ENCODE results near the gene NUDCD2. TPM values are rescaled to one million over a fixed set of nuclear protein-coding genes. Genes with fewer than 3 reads are reported as not detected.
A peak's percentile ranks its signal among the peaks of the same experiment; 100 is the strongest.

Gene NUDCD2
- total and polyA plus RNA-seq, 9 of the 15 experiments (the other 6 are each of a cell fraction or from before 2014, with no cell fraction given) = 14.6 to 76.9 (median 32.5) TPM

DNA sequence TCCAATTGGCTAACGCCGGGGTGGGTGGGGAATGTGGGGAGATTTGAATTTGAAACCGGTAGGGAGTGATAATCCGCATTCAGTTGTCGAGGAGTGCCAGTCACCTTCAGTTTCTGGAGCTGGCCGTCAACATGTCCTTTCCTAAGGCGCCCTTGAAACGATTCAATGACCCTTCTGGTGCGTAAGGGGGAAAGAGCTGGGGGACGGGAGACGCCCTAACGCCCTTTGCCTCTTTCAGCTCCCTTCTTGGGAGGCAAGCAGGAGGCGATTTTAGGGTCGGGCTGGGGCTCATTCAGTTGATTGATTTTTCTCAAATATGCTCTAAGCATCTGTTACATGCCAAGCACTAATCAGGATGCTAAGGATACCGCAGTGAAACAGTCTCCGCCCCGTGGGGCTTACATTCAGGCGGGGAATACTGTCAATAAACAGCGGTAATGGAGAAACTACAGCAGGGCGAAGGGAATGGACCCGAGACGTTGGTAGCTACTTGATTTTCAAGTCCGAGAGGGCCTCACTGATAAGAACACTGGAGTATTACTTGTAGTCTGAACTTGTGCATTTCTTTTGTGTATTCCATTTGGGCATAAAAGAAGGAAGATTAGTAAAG lies 765 bp upstream of the NUDCD2 start, which contains the start of gene HMMR (continued):
- TF ChIP-seq, protein P1, sequence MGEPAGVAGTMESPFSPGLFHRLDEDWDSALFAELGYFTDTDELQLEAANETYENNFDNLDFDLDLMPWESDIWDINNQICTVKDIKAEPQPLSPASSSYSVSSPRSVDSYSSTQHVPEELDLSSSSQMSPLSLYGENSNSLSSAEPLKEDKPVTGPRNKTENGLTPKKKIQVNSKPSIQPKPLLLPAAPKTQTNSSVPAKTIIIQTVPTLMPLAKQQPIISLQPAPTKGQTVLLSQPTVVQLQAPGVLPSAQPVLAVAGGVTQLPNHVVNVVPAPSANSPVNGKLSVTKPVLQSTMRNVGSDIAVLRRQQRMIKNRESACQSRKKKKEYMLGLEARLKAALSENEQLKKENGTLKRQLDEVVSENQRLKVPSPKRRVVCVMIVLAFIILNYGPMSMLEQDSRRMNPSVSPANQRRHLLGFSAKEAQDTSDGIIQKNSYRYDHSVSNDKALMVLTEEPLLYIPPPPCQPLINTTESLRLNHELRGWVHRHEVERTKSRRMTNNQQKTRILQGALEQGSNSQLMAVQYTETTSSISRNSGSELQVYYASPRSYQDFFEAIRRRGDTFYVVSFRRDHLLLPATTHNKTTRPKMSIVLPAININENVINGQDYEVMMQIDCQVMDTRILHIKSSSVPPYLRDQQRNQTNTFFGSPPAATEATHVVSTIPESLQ (CRISPR knock-in tag; IDR thresholded peaks at IDR 0.05) = no peak
- TF ChIP-seq, protein P2, sequence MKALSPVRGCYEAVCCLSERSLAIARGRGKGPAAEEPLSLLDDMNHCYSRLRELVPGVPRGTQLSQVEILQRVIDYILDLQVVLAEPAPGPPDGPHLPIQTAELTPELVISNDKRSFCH (CRISPR knock-in tag; IDR thresholded peaks at IDR 0.05) = no peak
- TF ChIP-seq, protein P2 (tag; IDR thresholded peaks at IDR 0.05) = no peak
- TF ChIP-seq FOXM1 (IDR thresholded peaks at IDR 0.05; ENCODE audit: low read depth) (peak; percentile 98), FOXM1 (CRISPR knock-in tag; IDR thresholded peaks at IDR 0.05; ENCODE audit: low read depth) (peak; percentile 94; the same call in 1 of the 2 replicates), ZNF232 (CRISPR knock-in tag; IDR thresholded peaks at IDR 0.05) (no peak), ZNF143 (CRISPR knock-in tag; IDR thresholded peaks at IDR 0.05) (no peak), SIRT6 (IDR thresholded peaks at IDR 0.05; ENCODE audit: low read depth, low read length) (peak; percentile 66), ESRRA (IDR thresholded peaks at IDR 0.05; ENCODE audit: borderline replicate concordance, low read depth) (0 out of 2 replicates have a peak, but pooled peaks have one; percentile 43), MEF2D (tag; conservative IDR thresholded peaks at IDR 0.05; ENCODE audit: low read depth) (no peak), ARID1B (IDR thresholded peaks at IDR 0.05) (no peak), ZFP30 (CRISPR knock-in tag; IDR thresholded peaks at IDR 0.05; ENCODE audit: borderline replicate concordance) (no peak), NCOA6 (IDR thresholded peaks at IDR 0.05) (no peak), SMAD3 (CRISPR knock-in tag; conservative IDR thresholded peaks at IDR 0.05) (no peak), NFYB (IDR thresholded peaks at IDR 0.05; ENCODE audit: extremely low read depth, insufficient read length) (no peak)
- TF ChIP-seq, protein P3, sequence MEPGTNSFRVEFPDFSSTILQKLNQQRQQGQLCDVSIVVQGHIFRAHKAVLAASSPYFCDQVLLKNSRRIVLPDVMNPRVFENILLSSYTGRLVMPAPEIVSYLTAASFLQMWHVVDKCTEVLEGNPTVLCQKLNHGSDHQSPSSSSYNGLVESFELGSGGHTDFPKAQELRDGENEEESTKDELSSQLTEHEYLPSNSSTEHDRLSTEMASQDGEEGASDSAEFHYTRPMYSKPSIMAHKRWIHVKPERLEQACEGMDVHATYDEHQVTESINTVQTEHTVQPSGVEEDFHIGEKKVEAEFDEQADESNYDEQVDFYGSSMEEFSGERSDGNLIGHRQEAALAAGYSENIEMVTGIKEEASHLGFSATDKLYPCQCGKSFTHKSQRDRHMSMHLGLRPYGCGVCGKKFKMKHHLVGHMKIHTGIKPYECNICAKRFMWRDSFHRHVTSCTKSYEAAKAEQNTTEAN (CRISPR knock-in tag; IDR thresholded peaks at IDR 0.05) = no peak
- TF ChIP-seq, protein P4, sequence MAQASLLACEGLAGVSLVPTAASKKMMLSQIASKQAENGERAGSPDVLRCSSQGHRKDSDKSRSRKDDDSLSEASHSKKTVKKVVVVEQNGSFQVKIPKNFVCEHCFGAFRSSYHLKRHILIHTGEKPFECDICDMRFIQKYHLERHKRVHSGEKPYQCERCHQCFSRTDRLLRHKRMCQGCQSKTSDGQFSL (CRISPR knock-in tag; IDR thresholded peaks at IDR 0.05) = no peak
- TF ChIP-seq, protein P4 (tag; IDR thresholded peaks at IDR 0.05) = no peak
- TF ChIP-seq, protein P5, sequence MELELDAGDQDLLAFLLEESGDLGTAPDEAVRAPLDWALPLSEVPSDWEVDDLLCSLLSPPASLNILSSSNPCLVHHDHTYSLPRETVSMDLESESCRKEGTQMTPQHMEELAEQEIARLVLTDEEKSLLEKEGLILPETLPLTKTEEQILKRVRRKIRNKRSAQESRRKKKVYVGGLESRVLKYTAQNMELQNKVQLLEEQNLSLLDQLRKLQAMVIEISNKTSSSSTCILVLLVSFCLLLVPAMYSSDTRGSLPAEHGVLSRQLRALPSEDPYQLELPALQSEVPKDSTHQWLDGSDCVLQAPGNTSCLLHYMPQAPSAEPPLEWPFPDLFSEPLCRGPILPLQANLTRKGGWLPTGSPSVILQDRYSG (tag; conservative IDR thresholded peaks at IDR 0.05; ENCODE audit: low read depth) = no peak
- TF ChIP-seq, protein P6, sequence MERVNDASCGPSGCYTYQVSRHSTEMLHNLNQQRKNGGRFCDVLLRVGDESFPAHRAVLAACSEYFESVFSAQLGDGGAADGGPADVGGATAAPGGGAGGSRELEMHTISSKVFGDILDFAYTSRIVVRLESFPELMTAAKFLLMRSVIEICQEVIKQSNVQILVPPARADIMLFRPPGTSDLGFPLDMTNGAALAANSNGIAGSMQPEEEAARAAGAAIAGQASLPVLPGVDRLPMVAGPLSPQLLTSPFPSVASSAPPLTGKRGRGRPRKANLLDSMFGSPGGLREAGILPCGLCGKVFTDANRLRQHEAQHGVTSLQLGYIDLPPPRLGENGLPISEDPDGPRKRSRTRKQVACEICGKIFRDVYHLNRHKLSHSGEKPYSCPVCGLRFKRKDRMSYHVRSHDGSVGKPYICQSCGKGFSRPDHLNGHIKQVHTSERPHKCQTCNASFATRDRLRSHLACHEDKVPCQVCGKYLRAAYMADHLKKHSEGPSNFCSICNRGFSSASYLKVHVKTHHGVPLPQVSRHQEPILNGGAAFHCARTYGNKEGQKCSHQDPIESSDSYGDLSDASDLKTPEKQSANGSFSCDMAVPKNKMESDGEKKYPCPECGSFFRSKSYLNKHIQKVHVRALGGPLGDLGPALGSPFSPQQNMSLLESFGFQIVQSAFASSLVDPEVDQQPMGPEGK (CRISPR knock-in tag; IDR thresholded peaks at IDR 0.05; ENCODE audit: borderline replicate concordance) = no peak

Data from K562 (cell line).